A673 (cell line): ENCODE measurements around the gene KRTAP17-1.

Experiments
- CTCF ChIP-seq: fragments of 300-800, 200-600 bp; sonication (generic); conservative IDR thresholded peaks from 2 replicates; pipeline ENCODE4 v1.5.1; 2017; ENCODE audit warnings: low read depth, mild to moderate bottlenecking, antibody characterized with exemption, low read length, moderate library complexity, mixed read lengths
- EZH2 ChIP-seq: fragments of 200-600 bp; sonication (generic); IDR thresholded peaks from 2 replicates; pipeline ENCODE4 v1.6.1; 2017; ENCODE audit warnings: borderline replicate concordance, low read depth, mild to moderate bottlenecking, mixed read lengths, antibody characterized with exemption, low read length; ENCODE audit not compliant: poor library complexity, severe bottlenecking

DNA sequence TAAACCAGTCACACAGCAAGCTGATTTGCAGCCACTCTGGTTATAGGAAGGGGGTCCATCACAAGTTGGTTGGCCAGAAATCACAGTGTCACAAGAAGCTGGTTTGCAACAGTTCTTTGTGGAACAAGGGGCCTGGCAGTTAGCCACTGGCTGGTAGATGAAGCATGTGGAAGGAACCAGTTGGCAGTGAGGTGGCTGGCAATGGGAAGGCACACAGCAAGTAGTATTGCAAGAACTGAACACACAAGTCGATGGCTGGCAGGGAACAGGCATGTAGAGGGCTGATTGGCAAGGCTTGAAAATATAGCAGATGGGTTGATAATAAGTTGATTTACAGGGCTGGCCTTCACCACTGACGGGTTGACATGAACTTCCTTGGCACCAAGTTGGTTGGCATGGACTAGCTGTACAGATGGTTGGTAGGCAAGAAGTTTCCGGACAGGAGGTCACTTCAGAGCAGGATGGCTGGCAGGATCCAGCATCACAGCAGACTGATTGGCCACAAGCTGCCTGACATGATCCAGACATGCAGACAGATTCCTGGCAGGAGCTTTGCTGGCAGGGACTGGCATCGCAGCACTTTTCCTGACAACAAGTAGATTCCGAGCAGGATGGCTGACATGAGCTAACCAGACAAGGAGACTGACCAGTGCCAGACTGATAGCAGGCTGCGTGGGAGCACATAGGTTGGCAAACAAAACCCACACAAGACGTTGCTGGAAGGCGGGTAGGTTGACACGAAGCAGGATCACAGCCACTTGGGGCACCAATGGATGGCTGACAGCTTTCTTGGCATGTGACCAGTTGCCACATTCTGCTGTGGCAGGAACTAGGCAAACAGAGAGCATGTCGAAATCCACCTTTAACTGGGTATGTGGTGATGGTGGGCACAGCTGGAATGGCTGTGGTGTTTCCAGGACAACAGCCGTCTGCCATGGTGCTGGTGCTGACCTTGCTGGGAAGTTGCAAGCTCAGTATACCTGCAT is 13.3 kb downstream of the KRTAP17-1 start, which contains the start of gene KRTAP29-1:
- TF ChIP-seq CTCF (no peak), EZH2 (no peak)
